ENCODE data around the gene ZFYVE9.

DNA sequence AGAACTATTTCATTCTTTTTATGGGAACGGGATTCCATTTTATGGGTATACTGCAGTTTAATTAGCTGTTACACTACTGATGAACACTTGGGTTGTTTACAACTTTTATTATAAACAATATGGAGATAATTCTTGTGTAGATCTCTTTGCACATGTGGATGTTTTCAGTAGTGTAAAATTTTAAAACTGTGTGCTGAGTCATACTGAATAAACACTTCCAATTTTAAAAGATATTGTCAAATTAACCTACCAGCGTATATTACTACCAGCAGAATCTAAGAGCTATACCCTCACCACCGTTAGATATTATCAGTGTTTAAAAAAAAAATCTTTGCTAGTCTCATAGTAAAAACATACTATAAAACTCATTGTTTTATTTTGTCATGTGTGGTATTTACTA is 118.0 kb downstream of the ZFYVE9 start:
- TF ChIP-seq POLR2A (IDR thresholded peaks at IDR 0.05), result no peak
- TF ChIP-seq, protein P1, sequence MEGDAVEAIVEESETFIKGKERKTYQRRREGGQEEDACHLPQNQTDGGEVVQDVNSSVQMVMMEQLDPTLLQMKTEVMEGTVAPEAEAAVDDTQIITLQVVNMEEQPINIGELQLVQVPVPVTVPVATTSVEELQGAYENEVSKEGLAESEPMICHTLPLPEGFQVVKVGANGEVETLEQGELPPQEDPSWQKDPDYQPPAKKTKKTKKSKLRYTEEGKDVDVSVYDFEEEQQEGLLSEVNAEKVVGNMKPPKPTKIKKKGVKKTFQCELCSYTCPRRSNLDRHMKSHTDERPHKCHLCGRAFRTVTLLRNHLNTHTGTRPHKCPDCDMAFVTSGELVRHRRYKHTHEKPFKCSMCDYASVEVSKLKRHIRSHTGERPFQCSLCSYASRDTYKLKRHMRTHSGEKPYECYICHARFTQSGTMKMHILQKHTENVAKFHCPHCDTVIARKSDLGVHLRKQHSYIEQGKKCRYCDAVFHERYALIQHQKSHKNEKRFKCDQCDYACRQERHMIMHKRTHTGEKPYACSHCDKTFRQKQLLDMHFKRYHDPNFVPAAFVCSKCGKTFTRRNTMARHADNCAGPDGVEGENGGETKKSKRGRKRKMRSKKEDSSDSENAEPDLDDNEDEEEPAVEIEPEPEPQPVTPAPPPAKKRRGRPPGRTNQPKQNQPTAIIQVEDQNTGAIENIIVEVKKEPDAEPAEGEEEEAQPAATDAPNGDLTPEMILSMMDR (IDR thresholded peaks at IDR 0.05), result no peak

Measured in testis (tissue), 2 donors.